Amniotic stem cell (primary cell): ENCODE measurements around the gene TM2D1.

ENCODE experiments used
- DNase-seq: peaks from one replicate; lab custom pipeline; 2025; lab: John Stamatoyannopoulos, UW

The TM2D1 gene

GRCh38 chr1:61644303-61644702, 80.6 kb downstream of the TM2D1 start:
- no peak for DNase-seq

GRCh38 chr1:61642475-61643232, 82.3 kb downstream of the TM2D1 start:
- DNase-seq: no peak

GRCh38 chr1:61641578-61642336, 83.2 kb downstream of the TM2D1 start:
- DNase-seq: no peak

- DNase-seq: no peak
Measured at GRCh38 chr1:61640531-61641530, 84.1 kb downstream of the TM2D1 start.

- no peak for DNase-seq
Measured at GRCh38 chr1:61639608-61640336, 85.2 kb downstream of the TM2D1 start.

- no peak for DNase-seq
Measured at GRCh38 chr1:61638911-61639605, 85.9 kb downstream of the TM2D1 start.

- no peak for DNase-seq
Measured at GRCh38 chr1:61638296-61638695, 86.6 kb downstream of the TM2D1 start.

- no peak for DNase-seq
Measured at GRCh38 chr1:61637470-61637869, 87.5 kb downstream of the TM2D1 start.

GRCh38 chr1:61636814-61637213, 88.1 kb downstream of the TM2D1 start:
- no peak for DNase-seq

- no peak for DNase-seq
Measured at GRCh38 chr1:61636376-61636775, 88.6 kb downstream of the TM2D1 start.

- no peak for DNase-seq
Measured at GRCh38 chr1:61635557-61635956, 89.4 kb downstream of the TM2D1 start.

- no peak for DNase-seq
Measured at GRCh38 chr1:61631436-61631835, 93.5 kb downstream of the TM2D1 start.
